ENCODE measurements around the gene IFIT1B. TPM values are rescaled to one million over a fixed set of nuclear protein-coding genes. Genes with fewer than 3 reads are reported as not detected.
"Not testable (repeated sequence)": the region's sequence is repeated elsewhere in the genome, so short reads cannot be mapped to it uniquely, and the experiment has no call there.

The IFIT1B gene
- not detected for total RNA-seq

GRCh38 chr10:89377705-89378637, at the start of gene IFIT1B:
Gene IFIT1B (plus strand): TSS chr10:89378056. CDS start chr10:89378136, 80 bp downstream.
- DNase-seq (ENCODE audit: low spot score): no peak
- no peak for TF ChIP-seq CTCF (IDR thresholded peaks at IDR 0.05)

GRCh38 chr10:89329151-89329550, 48.7 kb upstream of the IFIT1B start:
- no peak for ATAC-seq (ENCODE audit: low FRiP score)
- no peak for DNase-seq (ENCODE audit: low spot score)
- no peak for TF ChIP-seq CTCF (IDR thresholded peaks at IDR 0.05)

More at GRCh38 chr10:89377705-89378637, at the start of gene IFIT1B:
- ATAC-seq (ENCODE audit: low FRiP score): no peak

GRCh38 chr10:89330014-89330413, 47.8 kb upstream of the IFIT1B start:
- not testable (repeated sequence) for DNase-seq (ENCODE audit: low spot score); ATAC-seq (ENCODE audit: low FRiP score)

- no peak for TF ChIP-seq CTCF (IDR thresholded peaks at IDR 0.05)
- DNase-seq (ENCODE audit: low spot score): no peak
- ATAC-seq (ENCODE audit: low FRiP score): no peak
Measured at GRCh38 chr10:89330537-89331212, 47.2 kb upstream of the IFIT1B start.

- not testable (repeated sequence) for DNase-seq (ENCODE audit: low spot score); ATAC-seq (ENCODE audit: low FRiP score)
Measured at GRCh38 chr10:89331487-89332122, 46.3 kb upstream of the IFIT1B start.

- DNase-seq (ENCODE audit: low spot score) (no peak), ATAC-seq (ENCODE audit: low FRiP score) (no peak)
- no peak for TF ChIP-seq CTCF (IDR thresholded peaks at IDR 0.05)
Measured at GRCh38 chr10:89332123-89332633, 45.7 kb upstream of the IFIT1B start.

- TF ChIP-seq CTCF (IDR thresholded peaks at IDR 0.05): no peak
- no peak for DNase-seq (ENCODE audit: low spot score)
- ATAC-seq (ENCODE audit: low FRiP score): no peak
Measured at GRCh38 chr10:89335226-89335625, 42.6 kb upstream of the IFIT1B start.

All from omental fat pad (tissue), 4 donors.